HG03432 (cell line): ENCODE data around the gene RASGRF2.
"Not testable (repeated sequence)": the region's sequence is repeated elsewhere in the genome, so short reads cannot be mapped to it uniquely, and the experiment has no call there.

ENCODE experiments used
- ATAC-seq: cut with Tn5 transposase; IDR thresholded peaks from one replicate; pipeline ENCODE4 v1.9.1; 2021; ENCODE audit warnings: mild to moderate bottlenecking, moderate library complexity; ENCODE audit not compliant: unreplicated experiment

The RASGRF2 gene

DNA sequence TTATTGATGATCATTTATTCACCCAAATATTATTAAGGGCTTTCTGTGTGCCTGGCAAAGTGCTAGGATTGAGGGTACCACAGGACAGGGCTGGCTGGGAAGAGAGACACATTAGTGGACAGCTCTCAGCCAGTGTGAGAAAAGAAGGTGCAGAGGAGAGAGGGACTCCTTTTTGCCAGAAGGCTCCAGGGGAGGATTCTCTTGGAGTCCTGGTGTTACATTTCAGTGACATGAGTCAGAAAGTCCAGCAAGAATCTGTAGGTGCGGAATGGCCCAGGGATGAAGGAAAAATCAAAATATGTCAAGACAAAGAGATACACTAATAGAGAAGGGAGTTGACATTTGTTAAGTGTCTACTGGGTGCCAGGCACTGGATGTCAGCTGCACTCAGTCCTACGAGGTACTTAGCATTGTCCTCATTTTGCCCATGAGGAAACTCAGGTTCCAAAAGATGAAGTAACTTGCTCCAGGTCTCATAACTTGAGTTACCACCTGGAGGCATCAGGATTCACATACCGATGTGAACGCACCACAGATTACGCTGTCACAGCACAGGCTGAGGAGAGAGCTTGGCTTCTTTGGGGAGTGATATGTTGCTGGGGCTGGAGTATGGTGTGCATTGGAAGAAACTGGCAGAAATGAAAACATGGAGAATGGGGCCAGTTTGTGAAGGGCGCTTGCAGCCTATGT is 60.5 kb downstream of the RASGRF2 start:
- no peak for ATAC-seq

DNA sequence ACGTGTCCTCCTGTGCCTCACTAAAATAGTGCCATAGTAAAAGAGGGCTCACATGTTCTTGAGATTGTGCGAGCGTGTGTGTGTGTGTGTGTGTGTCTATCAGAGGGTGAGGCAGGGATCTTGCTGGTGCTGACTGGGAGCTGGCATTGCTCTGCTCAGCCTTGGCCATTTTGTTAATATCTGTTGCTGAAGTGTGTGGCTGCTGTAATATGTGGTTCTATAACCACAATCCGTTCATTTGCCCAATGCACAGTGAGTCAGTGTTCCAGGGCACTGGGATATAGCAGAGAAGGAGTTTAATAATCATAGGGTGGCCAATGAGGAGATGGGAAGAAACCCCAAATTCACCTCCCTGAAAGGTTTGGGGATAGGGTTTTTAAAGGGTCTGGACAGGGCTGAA is 61.3 kb downstream of the RASGRF2 start:
- no peak for ATAC-seq

DNA sequence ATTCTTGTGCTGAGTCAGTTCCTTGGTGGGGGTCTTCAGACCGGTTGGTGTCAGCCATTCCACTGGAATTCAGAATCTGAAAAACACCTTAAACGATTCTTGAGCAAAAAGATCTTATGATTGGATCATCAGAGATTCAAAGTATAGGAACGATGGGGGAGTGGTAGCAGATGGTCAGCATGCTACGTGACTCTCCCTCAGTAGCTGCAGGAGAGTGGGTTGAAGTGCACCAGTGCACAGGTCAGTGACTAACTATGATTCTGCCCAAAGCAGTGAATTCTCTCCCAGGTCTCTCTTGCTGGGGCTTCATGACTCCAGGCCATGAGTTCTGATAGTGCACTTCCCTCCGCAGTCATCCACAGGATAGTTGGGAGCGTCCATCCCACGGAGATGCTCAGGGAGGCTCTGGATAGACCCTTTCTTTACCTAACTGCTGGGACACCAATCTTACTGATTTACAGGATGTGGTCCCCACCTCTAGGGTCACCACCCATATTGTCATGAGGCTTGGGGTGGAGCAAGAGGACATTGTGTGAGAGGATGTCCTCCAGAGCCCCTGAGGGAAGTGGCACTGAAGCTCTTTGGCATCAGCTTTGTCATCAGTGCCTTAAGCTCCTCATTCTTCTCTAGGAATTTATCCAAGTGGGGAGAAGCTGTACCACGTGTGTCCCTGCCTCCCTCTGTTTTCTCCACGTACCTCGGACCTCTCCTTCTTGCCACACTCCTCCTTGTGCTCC is 62.0 kb downstream of the RASGRF2 start:
- no peak for ATAC-seq

DNA sequence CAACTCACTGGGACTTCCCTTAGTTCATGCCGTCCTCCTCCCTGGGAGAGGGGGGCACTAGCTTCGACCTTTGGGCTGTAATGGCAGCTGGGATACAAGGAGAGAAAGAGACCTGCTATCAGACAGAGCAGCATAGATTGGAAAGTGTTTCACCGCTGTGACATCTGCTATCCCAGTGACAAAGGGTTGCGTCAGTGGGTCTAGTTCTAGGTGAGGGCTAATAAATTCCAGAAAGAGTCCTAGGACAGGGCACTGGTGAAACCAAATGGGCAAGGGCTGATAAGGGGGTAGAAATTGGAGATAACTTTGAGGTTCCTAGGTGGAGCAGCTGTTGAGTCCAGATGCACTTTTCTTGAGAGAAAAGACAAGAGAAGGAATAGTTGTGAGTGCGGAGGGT is 62.5 kb downstream of the RASGRF2 start:
- ATAC-seq: no peak

DNA sequence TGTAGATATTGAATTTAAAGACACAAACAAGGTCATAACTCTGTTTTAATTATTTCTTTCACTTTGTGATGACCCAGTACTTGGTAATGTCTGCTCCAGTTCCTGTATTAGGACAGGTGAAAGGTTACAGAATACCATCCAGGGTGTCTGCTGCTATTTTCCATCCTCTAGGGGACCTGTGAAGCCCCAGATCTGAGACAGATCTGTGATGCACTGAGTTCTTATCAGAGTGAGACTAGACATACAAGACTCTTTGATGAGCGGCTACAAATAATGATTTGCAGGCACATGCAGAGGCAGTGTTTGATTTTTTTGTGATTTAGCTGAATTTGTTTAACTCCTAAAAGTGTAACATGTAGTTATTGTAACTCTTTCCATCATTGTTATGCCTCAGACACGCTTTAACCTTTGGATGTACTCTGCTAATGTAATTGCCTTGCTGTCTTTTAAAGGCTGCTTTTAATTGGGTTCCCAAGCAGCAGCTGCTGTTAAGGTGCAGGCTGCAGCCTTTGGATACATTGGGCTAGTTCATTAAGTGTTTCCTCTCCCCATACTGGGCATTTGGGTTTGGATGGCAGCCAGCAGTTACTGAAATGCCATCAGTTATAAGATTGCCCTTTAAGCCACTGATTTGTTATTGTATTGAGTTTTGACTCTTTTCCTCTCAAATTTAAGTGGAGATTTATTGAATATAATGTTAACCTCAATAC is 63.3 kb downstream of the RASGRF2 start:
- no peak for ATAC-seq

DNA sequence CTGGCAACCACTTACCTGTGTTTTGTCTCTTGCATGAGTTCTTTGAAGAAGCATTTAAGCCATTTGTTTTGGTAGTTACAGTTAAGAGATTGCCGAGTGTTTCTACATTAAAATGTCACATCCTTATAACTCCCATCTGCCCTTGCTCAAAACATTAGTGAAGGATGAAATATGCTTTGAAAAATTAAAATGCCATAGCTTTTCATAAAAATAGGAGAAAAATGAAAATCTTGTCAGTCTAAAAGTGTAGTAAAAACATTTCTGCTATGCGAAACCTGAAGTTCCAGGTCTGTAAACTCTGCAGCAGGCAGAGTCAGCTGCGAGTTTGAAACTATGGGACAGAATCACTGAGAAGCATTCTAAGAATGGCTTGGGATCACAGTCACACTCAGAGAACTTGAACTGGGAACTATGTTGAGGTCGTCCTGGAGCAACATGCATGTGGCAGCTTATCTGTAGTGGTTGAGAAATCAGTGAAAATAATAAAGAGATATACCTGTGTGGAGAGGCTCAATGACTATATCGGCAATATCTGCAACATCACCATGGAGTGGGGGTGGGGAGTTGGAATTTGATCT is 67.4 kb downstream of the RASGRF2 start:
- no peak for ATAC-seq

DNA sequence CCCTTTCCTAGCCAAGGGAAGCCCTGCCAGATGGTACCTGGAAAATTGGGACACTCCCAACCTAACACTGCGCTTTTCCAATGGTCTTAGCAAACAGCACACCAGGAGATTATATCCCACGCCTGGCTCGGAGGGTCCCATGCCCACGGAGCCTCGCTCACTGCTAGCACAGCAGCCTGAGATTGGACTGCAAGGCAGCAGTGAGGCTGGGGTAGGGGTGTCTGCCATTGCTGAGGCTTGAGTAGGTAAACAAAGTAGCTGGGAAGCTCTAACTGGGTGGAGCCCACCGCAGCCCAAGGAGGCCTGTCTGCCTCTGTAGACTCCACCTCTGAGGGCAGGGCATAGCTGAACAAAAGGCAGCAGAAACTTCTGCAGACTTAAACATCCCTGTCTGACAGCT is 68.7 kb downstream of the RASGRF2 start:
- not testable (repeated sequence) for ATAC-seq

DNA sequence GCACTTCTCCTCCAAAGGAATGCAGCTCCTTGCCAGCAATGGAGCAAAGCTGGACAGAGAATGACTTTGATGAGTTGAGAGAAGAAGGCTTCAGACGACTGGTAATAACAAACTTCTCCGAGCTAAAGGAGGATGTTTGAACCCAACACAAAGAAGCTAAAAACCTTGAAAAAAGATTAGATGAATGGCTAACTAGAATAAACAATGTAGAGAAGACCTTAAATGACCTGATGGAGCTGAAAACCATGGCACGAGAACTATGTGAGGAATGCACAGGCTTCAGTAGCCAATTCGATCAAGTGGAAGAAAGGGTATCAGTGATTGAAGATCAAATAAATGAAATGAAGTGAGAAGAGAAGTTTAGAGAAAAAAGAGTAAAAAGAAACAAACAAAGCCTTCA is 69.6 kb downstream of the RASGRF2 start:
- ATAC-seq: not testable (repeated sequence)

DNA sequence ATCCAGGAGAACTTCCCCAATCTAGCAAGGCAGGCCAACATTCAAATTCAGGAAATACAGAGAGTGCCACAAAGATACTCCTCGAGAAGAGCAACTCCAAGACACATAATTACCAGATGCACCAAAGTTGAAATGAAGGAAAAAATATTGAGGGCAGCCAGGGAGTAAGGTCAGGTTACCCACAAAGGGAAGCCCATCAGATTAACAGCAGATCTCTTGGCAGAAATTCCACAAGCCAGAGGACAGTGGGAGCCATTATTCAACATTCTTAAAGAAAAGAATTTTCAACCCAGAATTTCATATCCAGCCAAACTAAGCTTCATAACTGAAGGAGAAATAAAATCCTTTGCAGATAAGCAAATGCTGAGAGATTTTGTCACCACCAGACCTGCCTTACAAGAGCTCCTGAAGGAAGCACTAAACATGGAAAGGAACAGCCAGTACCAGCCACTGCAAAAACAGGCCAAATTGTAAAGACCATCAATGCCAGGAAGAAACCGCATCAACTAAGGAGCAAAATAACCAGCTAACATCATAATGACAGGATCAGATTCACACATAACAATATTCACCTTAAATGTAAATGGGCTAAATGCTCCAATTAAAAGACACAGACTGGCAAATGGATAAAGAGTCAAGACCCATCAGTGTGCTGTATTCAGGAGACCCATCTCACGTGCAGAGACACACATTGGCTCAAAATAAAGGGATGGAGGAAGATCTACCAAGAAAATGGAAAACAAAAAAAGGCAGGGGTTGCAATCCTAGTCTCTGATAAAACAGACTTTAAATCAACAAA is 70.3 kb downstream of the RASGRF2 start:
- not testable (repeated sequence) for ATAC-seq

DNA sequence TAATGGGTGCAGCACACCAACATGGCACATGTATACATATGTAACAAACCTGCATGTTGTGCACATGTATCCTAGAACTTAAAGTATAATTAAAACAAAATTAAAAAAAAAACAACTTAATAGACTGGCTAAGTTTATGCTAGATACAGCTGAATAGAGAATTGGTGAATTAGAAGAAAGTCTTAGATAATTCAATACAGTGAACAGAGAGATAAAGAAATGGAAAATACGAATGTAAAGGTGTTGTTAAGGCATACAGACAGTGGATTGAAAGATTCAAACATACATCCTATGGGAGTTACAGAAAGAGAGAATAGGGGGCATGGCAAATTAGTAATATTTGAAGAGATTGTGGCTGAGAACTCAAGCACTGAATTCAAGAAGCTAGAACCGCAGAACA is 75.4 kb downstream of the RASGRF2 start:
- ATAC-seq: no peak

DNA sequence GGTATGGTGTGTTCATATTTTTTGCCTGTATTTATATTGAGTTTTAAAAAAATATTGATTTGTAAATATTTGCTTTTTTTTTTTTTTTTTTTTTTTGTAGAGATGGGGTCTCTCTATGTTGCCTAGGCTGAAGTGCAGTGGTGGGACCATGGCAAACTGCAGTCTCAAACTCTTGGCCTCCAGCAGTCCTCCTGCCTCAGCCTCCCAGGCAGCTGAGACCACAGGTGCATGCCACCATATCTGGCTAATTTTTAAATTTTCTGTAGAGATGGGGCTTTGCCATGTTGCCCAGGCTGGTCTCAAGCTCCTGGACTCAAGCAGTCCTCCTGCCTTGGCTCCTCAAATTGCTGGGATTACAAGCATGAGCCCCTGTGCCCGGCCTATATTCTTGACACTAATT is 78.3 kb downstream of the RASGRF2 start:
- no peak for ATAC-seq

DNA sequence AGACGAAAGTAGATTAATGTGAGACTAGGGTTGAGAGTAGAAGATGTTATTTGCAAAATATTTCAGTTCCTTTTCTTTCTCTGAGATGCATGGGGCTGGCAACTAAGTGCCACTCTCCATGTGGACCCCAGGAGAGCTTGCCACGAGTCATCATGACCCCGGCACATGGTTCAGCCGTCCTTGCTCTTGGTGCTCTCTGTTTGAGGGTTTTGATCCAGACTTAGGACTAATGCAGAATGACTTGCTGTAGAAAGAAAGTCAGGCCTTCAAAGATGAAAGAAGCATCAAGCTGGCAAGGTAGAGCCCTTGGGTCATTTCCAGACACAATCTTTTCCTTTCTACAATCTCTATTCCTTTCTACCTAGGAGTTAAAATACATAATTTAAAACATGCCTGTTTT is 84.7 kb downstream of the RASGRF2 start:
- ATAC-seq: no peak

DNA sequence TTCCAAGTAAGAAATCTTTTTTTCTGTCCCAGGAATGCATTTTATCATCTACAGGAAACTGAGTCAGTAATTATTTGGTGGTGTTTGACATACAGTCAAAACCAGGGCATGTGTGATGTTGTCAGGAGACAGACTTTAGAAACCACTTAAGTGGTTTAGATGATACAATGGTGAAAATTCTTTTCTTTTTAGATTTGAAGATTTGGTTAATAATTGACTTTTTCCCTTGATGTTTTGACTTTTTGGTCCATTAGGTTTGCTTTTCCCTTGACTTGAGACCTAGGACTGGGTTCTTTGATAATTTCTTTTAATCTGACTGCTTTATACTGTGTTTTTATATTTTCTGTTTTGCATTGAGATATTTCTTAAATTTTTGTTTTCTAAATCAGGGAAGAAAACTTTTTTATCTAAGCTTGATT is 85.2 kb downstream of the RASGRF2 start:
- no peak for ATAC-seq

DNA sequence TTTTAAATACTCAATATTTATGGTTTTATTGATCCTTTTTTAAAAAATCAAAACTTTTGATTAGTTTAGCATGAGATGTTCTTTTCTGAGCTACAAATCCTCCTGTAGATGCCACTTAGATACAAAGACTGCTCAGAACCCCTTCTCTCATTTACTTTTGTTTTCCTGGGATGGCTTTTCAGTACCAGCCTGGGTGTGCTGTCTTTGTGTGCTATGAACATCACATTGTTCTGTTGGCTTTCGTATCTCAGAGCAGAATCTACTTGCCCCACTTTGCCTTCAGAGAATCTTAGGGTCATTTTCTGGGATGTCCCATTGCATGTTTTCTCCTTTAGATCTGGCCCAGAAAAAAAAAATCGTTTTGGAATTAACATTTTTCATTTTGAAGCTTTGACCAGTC is 85.9 kb downstream of the RASGRF2 start:
- no peak for ATAC-seq

DNA sequence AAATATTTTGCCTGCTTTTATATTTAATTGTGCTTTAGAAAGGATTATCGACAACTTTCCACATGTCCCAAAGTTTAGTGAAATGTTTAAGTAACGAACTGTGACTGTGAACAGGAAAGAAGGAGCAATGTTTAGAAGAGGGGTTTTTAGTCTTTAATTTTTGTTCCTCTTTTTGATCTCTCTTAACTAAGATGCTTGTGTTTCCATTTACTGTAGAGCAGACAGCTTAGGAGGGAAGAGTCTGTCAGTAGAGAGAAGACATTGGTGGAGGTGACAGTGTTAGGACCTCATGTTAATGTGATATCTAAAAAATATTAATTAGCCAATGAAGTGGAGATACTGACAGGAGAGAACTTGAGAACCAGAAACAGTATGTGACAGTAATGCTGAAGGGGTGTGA is 92.2 kb downstream of the RASGRF2 start:
- no peak for ATAC-seq

DNA sequence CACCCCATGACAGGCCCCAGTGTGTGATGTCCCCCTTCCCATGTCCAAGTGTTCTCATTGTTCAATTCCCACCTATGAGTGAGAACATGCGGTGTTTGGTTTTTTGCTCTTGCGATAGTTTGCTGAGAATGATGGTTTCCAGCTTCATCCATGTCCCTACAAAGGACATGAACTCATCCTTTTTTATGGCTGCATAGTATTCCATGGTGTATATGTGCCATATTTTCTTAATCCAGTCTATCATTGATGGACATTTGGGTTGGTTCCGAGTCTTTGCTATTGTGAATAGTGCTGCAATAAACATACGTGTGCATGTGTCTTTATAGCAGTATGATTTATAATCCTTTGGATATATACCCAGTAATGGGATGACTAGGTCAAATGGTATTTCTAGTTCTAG is 93.1 kb downstream of the RASGRF2 start:
- not testable (repeated sequence) for ATAC-seq

DNA sequence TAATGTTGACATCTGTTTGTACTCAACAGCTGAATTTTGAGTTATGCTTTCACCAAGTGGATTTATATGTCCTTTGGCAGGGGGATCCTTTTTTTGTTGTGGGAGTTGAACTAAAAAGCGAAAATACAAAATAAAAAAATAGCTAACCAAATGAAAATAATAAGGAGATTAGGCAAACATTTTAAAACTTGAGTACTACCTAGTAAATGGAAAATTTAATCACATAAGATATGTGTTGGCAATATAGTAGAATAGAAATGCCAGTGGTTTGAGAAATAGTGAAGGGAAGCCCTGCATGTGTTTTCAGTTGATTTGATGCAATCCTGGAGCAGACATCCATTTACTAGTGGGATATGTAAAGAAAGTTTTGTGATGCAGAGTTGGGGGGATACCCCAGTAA is 98.0 kb downstream of the RASGRF2 start:
- no peak for ATAC-seq

DNA sequence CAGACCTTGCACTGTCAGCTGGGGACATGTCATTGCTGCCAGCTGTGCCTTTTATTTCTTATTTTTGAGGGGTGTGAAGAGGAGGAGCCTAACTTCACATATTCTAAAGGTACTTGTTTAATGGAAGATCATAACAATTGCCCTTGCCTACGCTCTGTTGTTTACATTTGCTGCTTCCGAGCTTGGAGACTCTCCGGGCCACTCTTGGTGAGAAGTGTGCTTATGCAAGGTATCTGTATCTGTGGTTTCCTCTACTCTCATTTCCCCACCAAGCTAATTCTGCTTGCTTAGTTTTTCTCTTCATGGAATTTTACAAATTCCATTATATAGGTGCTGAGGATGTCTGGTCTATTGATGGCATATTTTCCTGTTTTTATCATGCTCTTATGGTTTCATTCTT is 105.3 kb downstream of the RASGRF2 start:
- ATAC-seq: no peak

DNA sequence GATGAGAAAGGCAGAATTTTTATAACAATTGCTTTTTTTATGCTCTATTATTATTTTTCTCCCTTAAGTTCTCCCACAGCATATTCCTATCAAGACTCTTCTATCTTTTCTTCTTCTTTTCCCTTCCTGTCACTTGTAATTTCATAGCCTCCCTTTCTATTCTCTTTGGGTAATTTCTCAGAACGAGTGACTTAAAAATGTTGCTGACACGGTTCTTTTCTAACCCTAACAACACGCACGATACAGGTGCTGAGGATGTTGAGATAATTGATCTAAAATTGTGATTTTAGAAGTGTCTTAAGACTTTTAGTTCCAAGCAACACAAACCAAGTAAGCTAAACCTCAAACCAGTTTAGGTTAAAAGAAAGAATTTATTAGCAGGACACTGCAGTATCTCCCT is 105.9 kb downstream of the RASGRF2 start:
- ATAC-seq: no peak

DNA sequence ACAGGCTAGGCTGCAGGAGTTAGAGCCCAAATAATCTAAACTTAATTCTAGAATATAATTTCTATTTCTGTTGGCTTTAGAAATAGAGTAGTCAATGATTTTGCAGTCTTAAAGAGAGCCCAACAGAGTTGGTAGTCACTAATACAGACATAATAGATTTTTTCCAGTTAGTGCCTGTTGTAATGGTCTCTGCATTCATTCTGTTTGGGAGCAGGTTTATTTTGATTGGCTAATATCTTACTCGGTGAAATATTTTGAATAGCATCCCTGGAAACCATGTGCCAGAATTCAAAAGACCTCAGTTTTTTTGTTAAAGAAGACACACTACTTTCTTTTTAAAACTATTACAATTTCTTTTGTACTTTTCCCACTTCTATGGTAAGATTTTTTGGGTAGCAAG is 107.2 kb downstream of the RASGRF2 start:
- no peak for ATAC-seq

DNA sequence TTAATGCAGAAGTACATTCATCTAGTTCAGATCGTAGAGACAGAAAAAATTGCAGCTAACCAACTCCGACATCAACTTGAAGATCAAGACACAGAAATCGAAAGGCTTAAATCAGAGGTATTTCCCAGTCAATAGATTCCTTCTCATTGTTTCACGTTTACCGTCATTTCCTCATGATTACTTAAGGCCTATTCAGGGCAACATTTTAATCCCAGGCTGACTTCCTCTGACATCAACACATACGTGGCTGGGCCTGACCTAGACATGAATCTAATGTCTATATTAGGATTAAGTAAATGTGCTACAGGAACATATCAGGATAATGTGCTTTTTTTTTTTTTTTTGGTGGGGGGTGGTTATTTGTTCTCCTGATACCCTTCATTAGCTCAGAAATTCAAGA is 107.9 kb downstream of the RASGRF2 start:
- ATAC-seq: no peak
